RPMI8226 (cell line): ENCODE data around the gene STEAP3.
A peak's percentile ranks its signal among the peaks of the same experiment; 100 is the strongest.

Source experiments
- DNase-seq: peaks from one replicate; pipeline ENCODE4 v3.0.0-alpha.2; 2015

The STEAP3 gene

GRCh38 chr2:119198240-119198840 lies 25.3 kb upstream of the STEAP3 start:
- no peak for DNase-seq

GRCh38 chr2:119201815-119202214 lies 21.8 kb upstream of the STEAP3 start:
- DNase-seq, result no peak

GRCh38 chr2:119202610-119203310 lies 20.9 kb upstream of the STEAP3 start:
- DNase-seq, result no peak

DNA sequence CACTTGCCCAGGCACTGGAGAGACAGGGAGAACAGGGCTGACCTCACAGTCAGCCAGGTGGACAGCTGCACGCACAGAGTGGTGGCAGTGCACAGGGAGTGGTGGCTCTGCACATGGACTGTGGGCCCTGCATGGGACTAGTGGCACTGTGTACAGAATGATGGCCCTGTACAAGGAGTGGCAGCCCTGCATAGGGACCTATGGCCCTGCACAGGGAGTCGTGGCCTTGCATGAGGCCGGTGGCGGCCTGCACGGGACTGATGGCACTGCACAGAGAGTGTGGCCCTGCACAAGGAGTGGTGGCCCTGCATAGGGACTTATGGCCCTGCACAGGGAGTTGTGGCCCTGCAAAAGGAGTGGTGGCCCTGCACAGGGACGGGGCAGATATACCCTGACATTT lies 19.1 kb upstream of the STEAP3 start:
- DNase-seq, result no peak

DNA sequence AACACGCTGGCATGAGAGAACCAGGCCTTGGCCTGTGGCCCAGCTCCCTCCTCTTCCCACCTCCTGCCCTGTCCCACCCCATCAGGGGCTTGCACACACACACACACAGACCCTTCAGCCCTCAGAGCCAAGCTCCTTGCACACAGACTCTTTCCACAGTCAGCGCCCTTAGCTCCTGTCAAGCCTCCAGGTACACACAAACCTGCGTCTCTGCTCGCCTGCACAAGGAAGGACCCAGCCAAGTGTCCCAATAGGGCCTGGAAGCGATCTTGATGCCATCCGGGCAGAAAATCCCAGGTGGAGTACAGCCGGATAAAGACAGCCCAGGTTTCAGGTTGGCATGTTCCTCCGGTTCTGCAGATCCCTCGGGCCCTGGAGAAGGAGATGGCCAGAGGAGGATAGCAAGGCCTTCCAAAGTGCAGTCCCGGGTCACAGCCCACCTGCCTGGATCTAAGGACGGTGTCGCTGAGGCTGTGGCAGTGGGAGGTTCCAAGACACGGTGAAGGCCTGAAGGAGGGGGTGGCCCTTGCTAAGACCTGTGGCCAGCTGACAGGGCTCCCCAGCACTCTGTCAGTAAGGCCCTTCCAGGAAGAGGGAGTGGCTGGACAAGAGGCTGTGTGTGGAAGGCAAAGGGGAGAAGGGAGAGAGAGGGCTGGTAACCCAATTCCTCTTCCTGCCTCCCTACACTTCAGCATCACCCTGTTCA lies 18.5 kb upstream of the STEAP3 start:
- DNase-seq, result no peak

DNA sequence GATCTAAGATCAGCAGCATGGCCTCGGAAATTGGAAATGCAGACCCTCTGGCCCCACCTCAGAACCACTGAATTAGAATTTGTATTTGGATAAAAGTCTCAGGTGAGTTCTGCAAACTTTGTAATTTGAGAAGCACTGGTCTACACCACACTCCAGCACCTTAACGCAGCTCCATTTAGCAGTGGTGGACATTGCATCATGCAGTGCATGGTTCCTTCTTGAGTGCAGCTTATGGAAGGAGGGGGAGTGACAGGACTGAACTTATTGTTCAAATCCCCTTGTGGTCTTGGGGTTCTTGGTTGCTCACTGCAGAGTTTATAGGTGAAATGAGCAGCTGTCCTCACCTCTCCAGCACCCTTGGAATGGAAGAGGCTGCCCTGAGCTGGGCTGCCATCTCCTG lies 17.4 kb upstream of the STEAP3 start:
- DNase-seq, result no peak

GRCh38 chr2:119207447-119207846 lies 16.2 kb upstream of the STEAP3 start:
- DNase-seq, result no peak

DNA sequence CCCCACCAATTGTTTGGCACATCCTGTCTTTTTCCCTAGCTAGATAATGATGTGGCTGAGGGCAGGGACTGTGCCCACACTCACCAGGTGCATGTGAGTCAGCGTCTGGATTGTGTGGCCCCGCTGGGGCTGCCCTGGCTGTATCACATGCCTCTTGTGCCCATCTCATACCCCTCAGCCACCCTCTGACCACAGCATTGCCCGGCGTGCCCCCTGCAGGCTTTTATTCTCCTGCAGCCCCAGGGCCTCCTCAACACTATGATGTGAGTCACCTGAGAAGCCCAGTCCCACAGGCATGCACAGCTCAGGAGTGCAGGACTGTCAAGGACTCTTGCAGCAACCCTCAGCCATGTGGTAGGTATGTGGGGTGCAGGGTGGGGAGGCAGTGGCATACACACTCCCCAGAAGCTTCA lies 14.8 kb upstream of the STEAP3 start:
- DNase-seq, result peak; percentile 17

- no peak for DNase-seq
Observed at GRCh38 chr2:119212139-119212800, 11.4 kb upstream of the STEAP3 start.

- no peak for DNase-seq
Observed at GRCh38 chr2:119214453-119215037, 9.1 kb upstream of the STEAP3 start.

DNA sequence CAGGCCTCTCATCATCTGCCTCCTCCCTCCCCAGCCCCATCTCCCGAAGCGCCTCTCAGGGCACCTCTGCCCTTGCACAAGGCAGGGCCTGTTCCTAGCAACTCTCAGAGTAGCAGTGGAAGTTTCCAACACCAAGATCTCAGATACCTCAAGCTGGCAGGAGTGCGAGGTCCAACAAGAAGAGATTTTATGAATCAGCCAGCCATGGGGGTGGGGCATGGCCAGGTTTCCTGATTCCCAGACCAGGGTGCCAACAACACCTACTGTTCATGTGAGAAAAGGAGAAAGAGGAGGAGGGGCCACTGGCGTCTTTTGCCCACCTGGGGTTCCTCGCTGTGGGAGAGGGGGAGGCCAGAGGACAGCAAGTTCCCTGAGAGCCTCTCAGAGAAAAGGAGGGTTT lies 6.6 kb upstream of the STEAP3 start:
- DNase-seq, result no peak

DNA sequence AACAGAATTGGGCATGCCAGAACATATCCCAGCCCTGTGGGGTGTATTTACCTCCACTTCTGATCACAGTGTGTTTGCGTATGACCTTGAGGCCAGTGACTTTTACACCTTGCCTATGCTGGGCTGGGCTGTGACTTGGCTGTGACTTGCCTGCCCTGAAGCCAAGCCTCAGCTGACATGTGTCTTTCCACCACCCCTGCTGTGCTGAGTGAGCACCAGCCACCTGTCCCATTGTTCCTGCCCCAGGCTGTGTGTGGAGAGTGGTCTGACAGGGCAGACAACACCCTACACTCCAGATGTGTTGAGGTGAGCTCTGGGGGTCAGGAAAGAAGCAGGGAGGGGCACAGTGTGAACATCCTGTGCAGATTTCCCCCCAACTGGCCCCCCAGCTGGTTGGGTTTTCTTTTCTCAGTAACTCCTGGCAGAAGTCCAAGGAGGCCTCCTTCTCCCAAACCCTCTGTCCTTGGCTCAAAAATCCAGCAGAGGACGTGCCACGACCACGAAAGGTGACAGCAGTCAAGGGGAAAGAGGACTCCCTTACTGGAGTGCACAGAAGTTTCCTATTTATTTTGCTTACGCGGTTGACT lies 5.1 kb upstream of the STEAP3 start:
- peak; percentile 81 for DNase-seq

GRCh38 chr2:119219873-119220272 lies 3.8 kb upstream of the STEAP3 start:
- DNase-seq, result no peak

DNA sequence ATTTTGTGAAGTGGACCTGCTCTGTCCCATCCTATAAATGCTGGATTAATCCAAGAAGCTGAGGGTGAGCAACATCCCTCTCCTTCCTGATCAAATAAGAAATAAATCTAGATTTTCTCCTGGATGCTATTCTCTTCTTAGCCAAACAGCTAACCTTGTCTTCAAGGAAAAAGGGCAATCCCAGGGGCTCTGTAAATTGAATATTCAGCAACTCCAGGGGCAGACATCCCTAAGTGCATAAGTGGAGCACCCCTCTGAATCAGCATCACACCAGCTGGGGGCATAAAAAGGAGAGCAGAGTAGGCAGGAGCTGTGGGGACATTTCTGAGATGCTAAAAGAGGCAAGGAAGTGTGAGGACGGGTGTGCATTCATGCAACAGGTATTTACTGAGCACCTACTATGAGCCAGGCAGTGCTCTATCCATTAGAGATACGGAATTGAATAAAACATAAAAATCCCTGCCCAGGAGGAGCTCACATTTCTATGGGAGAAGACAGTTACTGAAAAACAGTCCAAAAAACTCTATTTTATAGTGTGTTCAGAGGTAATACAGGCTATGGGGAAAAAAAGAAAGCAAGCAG lies 2.8 kb upstream of the STEAP3 start:
- DNase-seq, result no peak

GRCh38 chr2:119221609-119222008 lies 2.0 kb upstream of the STEAP3 start:
- DNase-seq, result no peak

DNA sequence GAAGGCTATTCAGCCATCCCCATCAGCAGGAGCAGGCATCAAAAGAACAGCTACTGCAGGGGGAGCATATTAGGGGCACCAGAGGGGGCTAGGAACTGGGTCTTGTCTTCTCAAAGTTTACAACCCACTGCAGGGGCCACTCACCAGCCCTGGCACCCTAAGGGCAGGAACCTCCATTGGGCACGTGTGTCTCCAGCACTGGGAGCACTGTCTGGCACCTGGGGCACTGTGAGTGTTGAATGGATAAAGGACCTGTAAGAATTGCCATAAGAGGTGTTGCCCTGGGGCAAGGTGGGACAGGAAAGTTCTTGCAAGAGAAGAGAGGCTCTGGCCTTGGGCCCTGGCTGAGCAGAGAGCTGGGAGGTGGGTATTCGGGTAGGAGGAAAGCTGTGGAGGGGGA lies 1.4 kb upstream of the STEAP3 start:
- no peak for DNase-seq

GRCh38 chr2:119222863-119223520 lies 642 bp upstream of the STEAP3 start:
- DNase-seq, result no peak

- DNase-seq, result no peak
Observed at GRCh38 chr2:119224391-119225104, 914 bp downstream of the STEAP3 start.

DNA sequence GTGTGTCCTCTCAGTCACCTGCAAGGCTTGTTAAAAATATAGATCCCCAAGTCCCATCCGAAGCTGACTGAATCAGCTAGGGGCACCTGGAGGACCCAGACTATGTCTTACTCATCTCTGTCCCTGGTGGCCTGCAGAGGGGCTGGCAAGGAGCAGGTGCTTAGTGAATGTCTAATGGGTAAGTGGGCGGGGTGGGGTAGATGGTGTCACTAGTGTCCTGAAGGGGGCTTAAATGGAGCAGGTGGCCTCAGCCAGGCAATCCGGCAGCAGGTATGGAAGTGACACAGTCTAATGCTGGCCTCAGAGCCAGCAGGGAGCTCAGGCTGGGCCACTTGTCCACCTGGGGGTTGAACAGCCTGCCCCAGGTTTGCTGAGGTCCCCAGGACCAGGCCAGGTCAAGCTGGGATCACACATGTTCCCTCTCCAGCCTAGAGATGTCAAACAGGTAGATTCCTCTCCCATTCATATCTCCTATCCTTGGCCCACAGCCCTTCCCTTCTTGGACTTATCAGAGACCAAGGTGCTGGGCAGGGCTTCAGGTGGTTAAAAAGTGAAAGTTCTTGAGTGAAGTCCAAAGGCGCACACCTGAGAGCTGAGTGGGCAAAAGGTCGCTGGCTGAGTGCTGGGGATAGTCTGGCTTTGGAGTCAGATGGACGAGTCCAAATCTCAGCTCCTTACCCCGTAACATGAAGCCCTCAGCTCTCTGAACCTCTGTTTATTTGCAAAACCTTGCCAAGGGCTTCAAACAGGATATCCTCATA lies 1.7 kb downstream of the STEAP3 start:
- DNase-seq, result peak; percentile 18

GRCh38 chr2:119225926-119226325 lies 2.3 kb downstream of the STEAP3 start:
- no peak for DNase-seq

DNA sequence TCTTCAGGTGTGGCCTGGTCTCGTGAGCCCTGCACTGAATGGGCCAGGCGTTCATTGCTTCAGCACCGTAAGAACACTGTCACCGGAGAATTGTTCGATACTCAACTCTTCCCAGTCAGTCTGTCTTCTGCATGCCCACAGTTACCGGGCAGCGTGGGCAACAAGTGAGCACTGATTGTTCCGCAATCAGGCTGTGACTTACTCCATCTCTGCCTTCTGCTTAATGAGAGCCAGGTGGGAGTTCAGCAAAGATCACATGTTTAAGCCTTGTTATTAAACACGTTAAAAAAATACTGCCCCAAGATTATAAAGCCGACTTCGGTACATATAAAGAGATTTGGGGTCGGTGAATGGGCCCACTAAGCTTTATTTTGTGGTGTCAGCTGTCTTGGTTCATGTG lies 3.7 kb downstream of the STEAP3 start:
- DNase-seq, result no peak
